ENCODE measurements around the gene JMJD1C.

JMJD1C gene

GRCh38 chr10:63434866-63435854 lies 30.6 kb downstream of the JMJD1C start:
- no peaks in the 10 kb centered on the region for H3F3A ChIP-seq (ENCODE audit: low read depth)
- no peak overlapping the region for H2AFZ ChIP-seq (ENCODE audit: low read length)
- H3K4me1 ChIP-seq (ENCODE audit: insufficient read depth, low read length, poor library complexity, severe bottlenecking) = peaks cover 15% of the 10 kb centered on the region
- no peak for TF ChIP-seq CTCF (conservative IDR thresholded peaks at IDR 0.05; ENCODE audit: low read length)
- TF ChIP-seq EZH2phosphoT487 (IDR thresholded peaks at IDR 0.05; ENCODE audit: borderline replicate concordance) = no peak
- no peaks in the 10 kb centered on the region for H3K9me2 ChIP-seq (replicated peaks; ENCODE audit: low read depth, low read length)
- peaks cover 29% of the 10 kb centered on the region for H4K20me1 ChIP-seq (ENCODE audit: insufficient read depth, low read length, poor library complexity, severe bottlenecking)
- H3K4me2 ChIP-seq (ENCODE audit: low read depth, low read length, poor library complexity, severe bottlenecking) = no peak overlapping the region
- H3K36me3 ChIP-seq (ENCODE audit: insufficient read depth, low read length) = no peaks in the 10 kb centered on the region
- peaks cover 89% of the 10 kb centered on the region for H3K79me2 ChIP-seq (ENCODE audit: insufficient read depth, low read length)
- no peak overlapping the region for H3K9ac ChIP-seq (ENCODE audit: low read depth, low read length, poor library complexity, severe bottlenecking)
- H3K4me3 ChIP-seq (ENCODE audit: low read length, poor library complexity, severe bottlenecking) = no peak overlapping the region
- H3K27me3 ChIP-seq (ENCODE audit: insufficient read depth, low read length, poor library complexity, severe bottlenecking) = no peaks in the 10 kb centered on the region
- no peaks in the 10 kb centered on the region for H3K9me3 ChIP-seq (ENCODE audit: insufficient read depth, low read depth, low read length)

- Histone ChIP-seq H3F3A (ENCODE audit: low read depth) (no peaks in the 10 kb centered on the region), H3K4me1 (ENCODE audit: insufficient read depth, low read length, poor library complexity, severe bottlenecking) (peaks cover 18% of the 10 kb centered on the region), H3K4me2 (ENCODE audit: low read depth, low read length, poor library complexity, severe bottlenecking) (peak overlapping the region; percentile 1), H3K36me3 (ENCODE audit: insufficient read depth, low read length) (no peaks in the 10 kb centered on the region), H3K9ac (ENCODE audit: low read depth, low read length, poor library complexity, severe bottlenecking) (no peak overlapping the region), H4K20me1 (ENCODE audit: insufficient read depth, low read length, poor library complexity, severe bottlenecking) (peaks cover 43% of the 10 kb centered on the region), H3K79me2 (ENCODE audit: insufficient read depth, low read length) (peaks cover 98% of the 10 kb centered on the region), H3K27me3 (ENCODE audit: insufficient read depth, low read length, poor library complexity, severe bottlenecking) (no peaks in the 10 kb centered on the region), H2AFZ (ENCODE audit: low read length) (no peak overlapping the region), H3K4me3 (ENCODE audit: low read length, poor library complexity, severe bottlenecking) (no peak overlapping the region), H3K9me2 (replicated peaks; ENCODE audit: low read depth, low read length) (no peaks in the 10 kb centered on the region), H3K9me3 (ENCODE audit: insufficient read depth, low read depth, low read length) (no peaks in the 10 kb centered on the region)
- TF ChIP-seq EZH2phosphoT487 (IDR thresholded peaks at IDR 0.05; ENCODE audit: borderline replicate concordance) (no peak), CTCF (conservative IDR thresholded peaks at IDR 0.05; ENCODE audit: low read length) (no peak)
Observed at GRCh38 chr10:63431962-63432797, 33.6 kb downstream of the JMJD1C start.

GRCh38 chr10:63430999-63431356 lies 34.8 kb downstream of the JMJD1C start:
- no peaks in the 10 kb centered on the region for H3K9me2 ChIP-seq (replicated peaks; ENCODE audit: low read depth, low read length)
- H3F3A ChIP-seq (ENCODE audit: low read depth) = no peaks in the 10 kb centered on the region
- no peaks in the 10 kb centered on the region for H3K27me3 ChIP-seq (ENCODE audit: insufficient read depth, low read length, poor library complexity, severe bottlenecking)
- no peak overlapping the region for H3K4me3 ChIP-seq (ENCODE audit: low read length, poor library complexity, severe bottlenecking)
- H3K4me1 ChIP-seq (ENCODE audit: insufficient read depth, low read length, poor library complexity, severe bottlenecking) = peaks cover 16% of the 10 kb centered on the region
- H3K9me3 ChIP-seq (ENCODE audit: insufficient read depth, low read depth, low read length) = no peaks in the 10 kb centered on the region
- TF ChIP-seq CTCF (conservative IDR thresholded peaks at IDR 0.05; ENCODE audit: low read length) (no peak), EZH2phosphoT487 (IDR thresholded peaks at IDR 0.05; ENCODE audit: borderline replicate concordance) (no peak)
- no peaks in the 10 kb centered on the region for H3K36me3 ChIP-seq (ENCODE audit: insufficient read depth, low read length)
- H4K20me1 ChIP-seq (ENCODE audit: insufficient read depth, low read length, poor library complexity, severe bottlenecking) = peaks cover 31% of the 10 kb centered on the region
- peaks cover 98% of the 10 kb centered on the region for H3K79me2 ChIP-seq (ENCODE audit: insufficient read depth, low read length)
- H3K4me2 ChIP-seq (ENCODE audit: low read depth, low read length, poor library complexity, severe bottlenecking) = no peak overlapping the region
- H3K9ac ChIP-seq (ENCODE audit: low read depth, low read length, poor library complexity, severe bottlenecking) = no peak overlapping the region
- no peak overlapping the region for H2AFZ ChIP-seq (ENCODE audit: low read length)

All from Loucy (cell line).